Liver (tissue), 9 donors: ENCODE data around the gene PLB1. TPM values are rescaled to one million over a fixed set of nuclear protein-coding genes. Genes with fewer than 3 reads are reported as not detected.

Experiments used
- DNase-seq: peaks from one replicate; pipeline ENCODE4 v3.0.0-alpha.2; 2017; ENCODE audit warnings: low spot score
- H3K27ac ChIP-seq, 2 donors: one replicate each; pipeline ENCODE4 v1.7.0; 2013; ENCODE audit warnings: inconsistent platforms in 2 of 2, low read length in 2 of 2, control low read depth in 1 of 2, low read depth in 1 of 2, mild to moderate bottlenecking in 1 of 2
- H3K27me3 ChIP-seq, 4 donors: one replicate each; pipeline versions ENCODE4 v1.6.1 to v1.7.0; 2013; ENCODE audit warnings: low read length in 3 of 4, inconsistent platforms in 1 of 4, mild to moderate bottlenecking in 1 of 4, moderate library complexity in 1 of 4; ENCODE audit not compliant: control insufficient read depth in 4 of 4, insufficient read depth in 4 of 4
- H3K36me3 ChIP-seq, 4 donors: one replicate each; pipeline versions ENCODE4 v1.6.1 to v1.7.0; 2013; ENCODE audit warnings: low read length in 3 of 4, mild to moderate bottlenecking in 3 of 4, low read depth in 1 of 4, moderate library complexity in 1 of 4; ENCODE audit not compliant: control insufficient read depth in 4 of 4, insufficient read depth in 3 of 4
- H3K4me1 ChIP-seq, 4 donors: one replicate each; pipeline versions ENCODE4 v1.6.1 to v1.7.0; 2013; ENCODE audit warnings: low read length in 3 of 4, mild to moderate bottlenecking in 3 of 4, moderate library complexity in 1 of 4; ENCODE audit not compliant: control insufficient read depth in 4 of 4, insufficient read depth in 4 of 4
- H3K4me3 ChIP-seq, 3 donors: one replicate each; pipeline versions ENCODE4 v1.6.1 to v1.7.0; 2013; ENCODE audit warnings: low read length in 3 of 3, control low read depth in 1 of 3, low read depth in 1 of 3, mild to moderate bottlenecking in 1 of 3
- H3K9ac ChIP-seq, 2 donors: one replicate each; pipeline ENCODE4 v1.7.0; 2013; ENCODE audit warnings: low read length in 2 of 2, mild to moderate bottlenecking in 2 of 2, moderate library complexity in 2 of 2, control low read depth in 1 of 2, low read depth in 1 of 2
- H3K9me3 ChIP-seq, 4 donors: one replicate each; pipeline versions ENCODE4 v1.6.1 to v1.7.0; 2013; ENCODE audit warnings: low read length in 3 of 4; ENCODE audit not compliant: control insufficient read depth in 4 of 4
- EGR1 ChIP-seq, 2 donors: IDR thresholded peaks; 2 replicates each; pipeline ENCODE4 v1.6.1; 2016 to 2018; ENCODE audit warnings: antibody characterized with exemption in 2 of 2, low read depth in 2 of 2
- FOXA1 ChIP-seq: IDR thresholded peaks from 2 replicates; pipeline ENCODE4 v1.6.1; 2016; ENCODE audit warnings: antibody characterized with exemption
- FOXA2 ChIP-seq: IDR thresholded peaks from 2 replicates; pipeline ENCODE4 v1.6.1; 2016; ENCODE audit warnings: antibody characterized with exemption
- GABPA ChIP-seq, 2 donors: IDR thresholded peaks in 1 of 2; conservative IDR thresholded peaks in 1 of 2; 2 replicates each; pipeline ENCODE4 v1.6.1; 2016; ENCODE audit warnings: antibody characterized with exemption in 2 of 2, mild to moderate bottlenecking in 1 of 2, moderate library complexity in 1 of 2
- HNF4A ChIP-seq, 2 donors: conservative IDR thresholded peaks; 2 replicates each; pipeline ENCODE4 v1.6.1; 2016; ENCODE audit warnings: antibody characterized with exemption in 2 of 2, mild to moderate bottlenecking in 2 of 2
- HNF4G ChIP-seq: IDR thresholded peaks from 2 replicates; pipeline ENCODE4 v1.6.1; 2016; ENCODE audit warnings: antibody characterized with exemption
- JUND ChIP-seq, 2 donors: IDR thresholded peaks; 2 replicates each; pipeline ENCODE4 v1.6.1; 2016; ENCODE audit warnings: antibody characterized with exemption in 2 of 2
- MAX ChIP-seq: IDR thresholded peaks from 2 replicates; pipeline ENCODE4 v1.6.1; 2016; ENCODE audit warnings: antibody characterized with exemption
- NR2F2 ChIP-seq: IDR thresholded peaks from 2 replicates; pipeline ENCODE4 v1.6.1; 2016; ENCODE audit warnings: antibody characterized with exemption
- RAD21 ChIP-seq, 2 donors: IDR thresholded peaks; 2 replicates each; pipeline ENCODE4 v1.6.1; 2016; ENCODE audit warnings: antibody characterized with exemption in 2 of 2, mild to moderate bottlenecking in 2 of 2
- RXRA ChIP-seq, 2 donors: IDR thresholded peaks; 2 replicates each; pipeline ENCODE4 v1.6.1; 2017 to 2018; ENCODE audit warnings: antibody characterized with exemption in 2 of 2, mild to moderate bottlenecking in 1 of 2
- SP1 ChIP-seq: IDR thresholded peaks from 2 replicates; pipeline ENCODE4 v1.6.1; 2018; ENCODE audit warnings: antibody characterized with exemption, mild to moderate bottlenecking
- TAF1 ChIP-seq: conservative IDR thresholded peaks from 2 replicates; pipeline ENCODE4 v1.6.1; 2016; ENCODE audit warnings: antibody characterized with exemption, mild to moderate bottlenecking
- YY1 ChIP-seq: IDR thresholded peaks from 2 replicates; pipeline ENCODE4 v1.6.1; 2016; ENCODE audit warnings: antibody characterized with exemption, mild to moderate bottlenecking
- WGBS: extraction: QIAGEN DNeasy Blood & Tissue Kit; methylation state at CpG from one replicate; pipeline ENCODE4 v1.1.7; 2013; 5-methylcytosine and 5-hydroxymethylcytosine counted together
- polyA plus RNA-seq, 2 donors: library from polyadenylated mRNA; stranded (reverse) in 1 of 2; unstranded in 1 of 2; fragments of 200-250 nt in 1 of 2; fragments of >200 nt in 1 of 2; fragmentation: Nextera tagmentation in 1 of 2; extraction: Ambion mirVana in 1 of 2; gene quantifications; one replicate each; pipeline versions ENCODE4 v1.2.1 to v1.2.3, GENCODE V29; 2013 to 2015
- total RNA-seq, 2 donors: library from RNA; depleted of rRNA; stranded (reverse); fragments of >200 nt; gene quantifications; one replicate each; pipeline ENCODE4 v1.2.3, GENCODE V29; 2014
- TF ChIP-seq, protein P1 (sequence below): IDR thresholded peaks from 2 replicates; pipeline ENCODE4 v1.6.1; 2016; ENCODE audit warnings: antibody characterized with exemption
- TF ChIP-seq, protein P2 (sequence below): IDR thresholded peaks from 2 replicates; pipeline ENCODE4 v1.6.1; 2016; ENCODE audit warnings: antibody characterized with exemption
- TF ChIP-seq, protein P3 (sequence below): IDR thresholded peaks from 2 replicates; pipeline ENCODE4 v1.6.1; 2016; ENCODE audit warnings: antibody characterized with exemption, mild to moderate bottlenecking
- TF ChIP-seq, protein P4 (sequence below): fragments of 150-350 bp; IDR thresholded peaks from 2 replicates; pipeline ENCODE4 v1.5.1; 2017; ENCODE audit warnings: improper control_type of control experiment, low read depth, low read length; ENCODE audit not compliant: missing input control
- donor health status: healthy.
- donor health status: healthy.
- donor health status: healthy.
- donor health status: healthy.
- donor health status: healthy.

PLB1 gene
- total and polyA plus RNA-seq, 4 donors: 0.58 to 4.5 (median 1.6) TPM

DNA sequence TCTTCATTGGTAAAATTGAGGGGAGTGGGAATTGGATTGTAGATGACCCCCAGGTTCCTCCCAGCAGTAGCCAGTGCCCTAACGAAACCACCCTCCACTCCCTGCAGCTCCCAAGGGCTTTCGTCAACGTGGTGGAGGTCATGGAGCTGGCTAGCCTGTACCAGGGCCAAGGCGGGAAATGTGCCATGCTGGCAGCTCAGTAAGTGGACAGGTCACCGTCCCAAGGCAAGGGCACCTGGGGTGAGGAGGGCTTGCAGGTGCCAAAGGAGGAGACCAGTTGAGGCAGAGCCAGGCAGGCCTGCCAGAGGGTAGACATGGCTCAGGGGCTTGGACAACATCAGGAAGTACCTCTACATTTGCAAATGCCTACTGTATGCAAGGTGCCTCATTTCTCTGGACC is 133.1 kb downstream of the PLB1 start:
- H3K36me3 ChIP-seq: no peaks in the 10 kb centered on the region
- DNase-seq: no peak
- H3K27ac ChIP-seq: no peak overlapping the region
- no peak for TF ChIP-seq MAX
- no peak for TF ChIP-seq YY1
- peak; percentile 29 for TF ChIP-seq SP1
- TF ChIP-seq NR2F2: no peak
- TF ChIP-seq GABPA (IDR thresholded peaks at IDR 0.05 in 1 of 2, conservative IDR thresholded peaks at IDR 0.05 in 1 of 2): no peak
- TF ChIP-seq, protein P1, sequence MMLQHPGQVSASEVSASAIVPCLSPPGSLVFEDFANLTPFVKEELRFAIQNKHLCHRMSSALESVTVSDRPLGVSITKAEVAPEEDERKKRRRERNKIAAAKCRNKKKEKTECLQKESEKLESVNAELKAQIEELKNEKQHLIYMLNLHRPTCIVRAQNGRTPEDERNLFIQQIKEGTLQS: no peak
- peak; percentile 53 to 54 for TF ChIP-seq HNF4A (conservative IDR thresholded peaks at IDR 0.05)
- TF ChIP-seq EGR1 (IDR thresholded peaks at IDR 0.05; ENCODE audit: low read depth in 2 of 2): no peak
- TF ChIP-seq RAD21 (IDR thresholded peaks at IDR 0.05): peak in 1 of 2 donors; percentile 34
- TF ChIP-seq, protein P2, sequence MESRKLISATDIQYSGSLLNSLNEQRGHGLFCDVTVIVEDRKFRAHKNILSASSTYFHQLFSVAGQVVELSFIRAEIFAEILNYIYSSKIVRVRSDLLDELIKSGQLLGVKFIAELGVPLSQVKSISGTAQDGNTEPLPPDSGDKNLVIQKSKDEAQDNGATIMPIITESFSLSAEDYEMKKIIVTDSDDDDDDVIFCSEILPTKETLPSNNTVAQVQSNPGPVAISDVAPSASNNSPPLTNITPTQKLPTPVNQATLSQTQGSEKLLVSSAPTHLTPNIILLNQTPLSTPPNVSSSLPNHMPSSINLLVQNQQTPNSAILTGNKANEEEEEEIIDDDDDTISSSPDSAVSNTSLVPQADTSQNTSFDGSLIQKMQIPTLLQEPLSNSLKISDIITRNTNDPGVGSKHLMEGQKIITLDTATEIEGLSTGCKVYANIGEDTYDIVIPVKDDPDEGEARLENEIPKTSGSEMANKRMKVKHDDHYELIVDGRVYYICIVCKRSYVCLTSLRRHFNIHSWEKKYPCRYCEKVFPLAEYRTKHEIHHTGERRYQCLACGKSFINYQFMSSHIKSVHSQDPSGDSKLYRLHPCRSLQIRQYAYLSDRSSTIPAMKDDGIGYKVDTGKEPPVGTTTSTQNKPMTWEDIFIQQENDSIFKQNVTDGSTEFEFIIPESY: no peak
- no peak for TF ChIP-seq TAF1
- TF ChIP-seq, protein P3, sequence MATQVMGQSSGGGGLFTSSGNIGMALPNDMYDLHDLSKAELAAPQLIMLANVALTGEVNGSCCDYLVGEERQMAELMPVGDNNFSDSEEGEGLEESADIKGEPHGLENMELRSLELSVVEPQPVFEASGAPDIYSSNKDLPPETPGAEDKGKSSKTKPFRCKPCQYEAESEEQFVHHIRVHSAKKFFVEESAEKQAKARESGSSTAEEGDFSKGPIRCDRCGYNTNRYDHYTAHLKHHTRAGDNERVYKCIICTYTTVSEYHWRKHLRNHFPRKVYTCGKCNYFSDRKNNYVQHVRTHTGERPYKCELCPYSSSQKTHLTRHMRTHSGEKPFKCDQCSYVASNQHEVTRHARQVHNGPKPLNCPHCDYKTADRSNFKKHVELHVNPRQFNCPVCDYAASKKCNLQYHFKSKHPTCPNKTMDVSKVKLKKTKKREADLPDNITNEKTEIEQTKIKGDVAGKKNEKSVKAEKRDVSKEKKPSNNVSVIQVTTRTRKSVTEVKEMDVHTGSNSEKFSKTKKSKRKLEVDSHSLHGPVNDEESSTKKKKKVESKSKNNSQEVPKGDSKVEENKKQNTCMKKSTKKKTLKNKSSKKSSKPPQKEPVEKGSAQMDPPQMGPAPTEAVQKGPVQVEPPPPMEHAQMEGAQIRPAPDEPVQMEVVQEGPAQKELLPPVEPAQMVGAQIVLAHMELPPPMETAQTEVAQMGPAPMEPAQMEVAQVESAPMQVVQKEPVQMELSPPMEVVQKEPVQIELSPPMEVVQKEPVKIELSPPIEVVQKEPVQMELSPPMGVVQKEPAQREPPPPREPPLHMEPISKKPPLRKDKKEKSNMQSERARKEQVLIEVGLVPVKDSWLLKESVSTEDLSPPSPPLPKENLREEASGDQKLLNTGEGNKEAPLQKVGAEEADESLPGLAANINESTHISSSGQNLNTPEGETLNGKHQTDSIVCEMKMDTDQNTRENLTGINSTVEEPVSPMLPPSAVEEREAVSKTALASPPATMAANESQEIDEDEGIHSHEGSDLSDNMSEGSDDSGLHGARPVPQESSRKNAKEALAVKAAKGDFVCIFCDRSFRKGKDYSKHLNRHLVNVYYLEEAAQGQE: no peak
- no peak for TF ChIP-seq FOXA1
- no peak for TF ChIP-seq JUND (IDR thresholded peaks at IDR 0.05)
- TF ChIP-seq HNF4G: no peak
- no peak for TF ChIP-seq FOXA2
- TF ChIP-seq, protein P4, sequence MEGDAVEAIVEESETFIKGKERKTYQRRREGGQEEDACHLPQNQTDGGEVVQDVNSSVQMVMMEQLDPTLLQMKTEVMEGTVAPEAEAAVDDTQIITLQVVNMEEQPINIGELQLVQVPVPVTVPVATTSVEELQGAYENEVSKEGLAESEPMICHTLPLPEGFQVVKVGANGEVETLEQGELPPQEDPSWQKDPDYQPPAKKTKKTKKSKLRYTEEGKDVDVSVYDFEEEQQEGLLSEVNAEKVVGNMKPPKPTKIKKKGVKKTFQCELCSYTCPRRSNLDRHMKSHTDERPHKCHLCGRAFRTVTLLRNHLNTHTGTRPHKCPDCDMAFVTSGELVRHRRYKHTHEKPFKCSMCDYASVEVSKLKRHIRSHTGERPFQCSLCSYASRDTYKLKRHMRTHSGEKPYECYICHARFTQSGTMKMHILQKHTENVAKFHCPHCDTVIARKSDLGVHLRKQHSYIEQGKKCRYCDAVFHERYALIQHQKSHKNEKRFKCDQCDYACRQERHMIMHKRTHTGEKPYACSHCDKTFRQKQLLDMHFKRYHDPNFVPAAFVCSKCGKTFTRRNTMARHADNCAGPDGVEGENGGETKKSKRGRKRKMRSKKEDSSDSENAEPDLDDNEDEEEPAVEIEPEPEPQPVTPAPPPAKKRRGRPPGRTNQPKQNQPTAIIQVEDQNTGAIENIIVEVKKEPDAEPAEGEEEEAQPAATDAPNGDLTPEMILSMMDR: no peak
- TF ChIP-seq RXRA (IDR thresholded peaks at IDR 0.05): peak; percentile 87 to 95
- H3K4me3 ChIP-seq: no peak overlapping the region
- no peaks in the 10 kb centered on the region for H3K9me3 ChIP-seq
- H3K9ac ChIP-seq: no peak overlapping the region
- peaks cover 12 to 39% (median 27%) of the 10 kb centered on the region in 4 donors for H3K4me1 ChIP-seq
- no peaks in the 10 kb centered on the region for H3K27me3 ChIP-seq
- WGBS: 42% methylated on average over 5 of the region's 5 CpGs
